Endothelial cell of umbilical vein (primary cell): ENCODE results near the gene SLC41A3. TPM values are rescaled to one million over a fixed set of nuclear protein-coding genes. Genes with fewer than 3 reads are reported as not detected.

Experiments
- BruUV-seq: library from RNA; stranded (reverse); fragments of 400-500 nt; replicated peaks from 2 replicates; lab custom pipeline; 2021; lab: Mats Ljungman, UMichigan
- CTCF ChIA-PET: fragments of 300-600, 350-600 bp; sonication (Branson Sonifier 250); formaldehyde crosslinking; loops from one replicate; lab custom pipeline; 2021; ENCODE audit warnings: antibody characterized with exemption, inconsistent platforms; lab: Charles Lee
- POLR2A ChIA-PET: fragments of 300-600, 350-600 bp; sonication (Branson Sonifier 250); formaldehyde crosslinking; loops from one replicate; lab custom pipeline; 2021; ENCODE audit warnings: antibody characterized with exemption, inconsistent platforms; lab: Charles Lee
- DNase-seq: peaks from one replicate; pipeline ENCODE4 v3.0.0-alpha.2; 2011; ENCODE audit warnings: low read depth, low spot score
- FAIRE-seq: peaks from 2 replicates; lab custom pipeline; 2011; peaks lifted over from hg19 to GRCh38; lab: Jason Lieb, UNC
- H2AFZ ChIP-seq: 2 replicates; pipeline ENCODE4 v1.6.0; 2012; ENCODE audit warnings: low read depth, low read length, control low read depth, inconsistent platforms
- H3K27ac ChIP-seq: 2 replicates; pipeline ENCODE4 v1.5.1; 2011; ENCODE audit warnings: low read depth, mild to moderate bottlenecking, control low read depth, low read length, moderate library complexity; ENCODE audit not compliant: insufficient read depth
- H3K27me3 ChIP-seq, 2 experiments: 2 replicates each; pipeline versions ENCODE4 v1.6.0 to v1.6.1; 2011; ENCODE audit warnings: low read length in 2 of 2, mixed read lengths in 1 of 2; ENCODE audit not compliant: control insufficient read depth in 2 of 2, insufficient read depth in 2 of 2
- H3K36me3 ChIP-seq, 2 experiments: 2 replicates in 1 of 2; 3 replicates in 1 of 2; pipeline ENCODE4 v1.5.1; 2011; ENCODE audit warnings: low read length in 2 of 2, mild to moderate bottlenecking in 1 of 2, moderate library complexity in 1 of 2; ENCODE audit not compliant: control insufficient read depth in 2 of 2, insufficient read depth in 2 of 2; ENCODE audit errors: extremely low read depth in 1 of 2
- H3K4me1 ChIP-seq: 3 replicates; pipeline ENCODE4 v1.5.1; 2011; ENCODE audit warnings: mild to moderate bottlenecking, low read length; ENCODE audit not compliant: control insufficient read depth, insufficient read depth; ENCODE audit errors: extremely low read depth
- H3K4me2 ChIP-seq: 2 replicates; pipeline ENCODE4 v1.6.1; 2011; ENCODE audit warnings: low read length, control low read depth, mixed read lengths; ENCODE audit not compliant: insufficient read depth
- H3K4me3 ChIP-seq, 3 experiments: fragments of 200-600 bp in 1 of 3; sonication (generic), shearing (Covaris generic) in 1 of 3; replicated peaks in 1 of 3; 2 replicates each; pipeline ENCODE4 v1.5.1; 2011 to 2016; ENCODE audit warnings: control low read depth in 3 of 3, low read length in 3 of 3, mild to moderate bottlenecking in 2 of 3, inconsistent platforms in 1 of 3, low read depth in 1 of 3, moderate library complexity in 1 of 3; ENCODE audit not compliant: insufficient read depth in 1 of 3
- H3K79me2 ChIP-seq: 2 replicates; pipeline ENCODE4 v1.6.0; 2012; ENCODE audit warnings: low read length, inconsistent platforms; ENCODE audit not compliant: control insufficient read depth, insufficient read depth
- H3K9ac ChIP-seq: replicated peaks from 2 replicates; pipeline ENCODE3; 2011; ENCODE audit warnings: low read length, control low read depth; ENCODE audit not compliant: insufficient read depth; ENCODE audit errors: extremely low read depth
- H3K9me1 ChIP-seq: replicated peaks from 3 replicates; pipeline ENCODE4 v1.6.0; 2011; ENCODE audit warnings: mild to moderate bottlenecking, low read length; ENCODE audit not compliant: control insufficient read depth, insufficient read depth; ENCODE audit errors: extremely low read depth
- H3K9me3 ChIP-seq: replicated peaks from 2 replicates; pipeline ENCODE4 v1.5.1; 2012; ENCODE audit warnings: low read length, inconsistent platforms; ENCODE audit not compliant: control insufficient read depth, insufficient read depth
- H4K20me1 ChIP-seq: replicated peaks from 2 replicates; pipeline ENCODE3; 2011; ENCODE audit warnings: mild to moderate bottlenecking, low read length; ENCODE audit not compliant: control insufficient read depth, insufficient read depth; ENCODE audit errors: extremely low read depth
- CTCF ChIP-seq, 2 donors: IDR thresholded peaks; 1 replicate in 1 of 2; 2 replicates in 1 of 2; pipeline ENCODE4 v1.5.1; 2011; ENCODE audit warnings: low read length in 2 of 2, mild to moderate bottlenecking in 2 of 2, moderate library complexity in 2 of 2, control low read depth in 1 of 2, inconsistent platforms in 1 of 2, low read depth in 1 of 2; ENCODE audit not compliant: insufficient read depth in 1 of 2; ENCODE audit errors: extremely low read depth in 1 of 2
- EZH2 ChIP-seq: IDR thresholded peaks from 2 replicates; pipeline ENCODE4 v1.6.1; 2012; ENCODE audit warnings: borderline replicate concordance, low read depth, mild to moderate bottlenecking, moderate library complexity, low read length, inconsistent platforms; ENCODE audit not compliant: severe bottlenecking
- FOS ChIP-seq: IDR thresholded peaks from 2 replicates; pipeline ENCODE4 v1.6.1; 2011; ENCODE audit warnings: mild to moderate bottlenecking, low read length, moderate library complexity, borderline replicate concordance; ENCODE audit not compliant: insufficient read depth
- GATA2 ChIP-seq: IDR thresholded peaks from 2 replicates; pipeline ENCODE4 v1.7.0; 2011; ENCODE audit warnings: low read depth, mild to moderate bottlenecking, moderate library complexity, mixed read lengths, low read length; ENCODE audit not compliant: insufficient read length, insufficient read depth
- JUN ChIP-seq: IDR thresholded peaks from 2 replicates; pipeline ENCODE4 v1.6.1; 2011; ENCODE audit warnings: borderline replicate concordance, low read depth; ENCODE audit not compliant: insufficient read length, insufficient read depth
- POLR2A ChIP-seq: IDR thresholded peaks from 2 replicates; pipeline ENCODE4 v1.6.1; 2012; ENCODE audit warnings: low read depth, mild to moderate bottlenecking, control low read depth, low read length
- POLR2AphosphoS5 ChIP-seq: IDR thresholded peaks from 2 replicates; pipeline ENCODE4 v1.6.1; 2012; ENCODE audit warnings: low read depth, mild to moderate bottlenecking, control low read depth, low read length, moderate library complexity; ENCODE audit not compliant: insufficient read depth
- dilution Hi-C: fragments of 300-500 bp; cut with MboI; formaldehyde crosslinking; loops from one replicate; pipeline ENCODE4 v1.15.0; 2019; ENCODE audit warnings: low sequenced_read_pairs; ENCODE audit not compliant: extremely low pct_ligation_motif_present
- intact Hi-C: fragments of 100-400 bp; cut with micrococcal nuclease; formaldehyde crosslinking; loops from one replicate; pipeline ENCODE4 v1.10.0; 2022
- polyA plus RNA-seq, 4 experiments: library from polyadenylated mRNA; depleted of rRNA in 3 of 4; stranded (reverse) in 3 of 4; unstranded in 1 of 4; fragments of >200 nt; gene quantifications; 2 replicates each; pipeline versions ENCODE4 v1.2.1 to v1.2.3, GENCODE V29; 2011 to 2012; ENCODE audit warnings: missing spikeins in 1 of 4
- total RNA-seq: library from RNA; stranded (reverse); gene quantifications from 2 replicates; pipeline ENCODE4 v1.2.3, GENCODE V29; 2021
- TF ChIP-seq, protein P1 (sequence below): IDR thresholded peaks from 2 replicates; pipeline ENCODE4 v1.6.1; 2011; ENCODE audit not compliant: insufficient read depth, insufficient read length

SLC41A3 gene
- total and polyA plus RNA-seq, 2 donors (not counting 3 experiments of a cell fraction or from before 2014, with no cell fraction given), result 52.5 to 118 TPM

DNA sequence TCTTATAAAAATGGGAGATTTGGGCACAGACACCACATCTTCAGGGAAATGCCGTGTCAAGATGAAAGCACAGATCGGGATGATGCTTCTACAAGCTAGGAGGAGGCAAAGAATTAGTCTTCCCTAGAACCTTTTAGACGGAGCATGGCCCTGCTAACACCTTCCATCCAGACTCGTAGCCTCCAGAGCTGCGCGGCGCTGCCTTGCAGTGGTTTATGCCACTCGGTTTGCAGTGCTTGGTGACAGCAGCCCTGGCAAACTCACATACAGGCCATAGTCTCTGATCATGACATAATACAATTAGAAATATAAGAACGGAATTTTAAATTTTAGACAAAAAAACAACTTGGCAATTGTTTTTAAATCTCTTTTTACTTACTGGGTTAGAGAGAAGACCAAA lies 37.1 kb upstream of the SLC41A3 start:
- Histone ChIP-seq H3K4me3 (no peak overlapping the region), H3K9ac (no peak overlapping the region), H3K36me3 (no peaks in the 10 kb centered on the region), H3K4me2 (no peak overlapping the region), H3K9me1 (no peaks in the 10 kb centered on the region), H3K27me3 (peaks cover 3 to 4% of the 10 kb centered on the region in 2 experiments), H3K9me3 (no peaks in the 10 kb centered on the region), H3K79me2 (no peaks in the 10 kb centered on the region), H2AFZ (no peak overlapping the region), H4K20me1 (no peaks in the 10 kb centered on the region), H3K4me1 (no peaks in the 10 kb centered on the region), H3K27ac (no peak overlapping the region)
- intact Hi-C loops, result no loop called here
- DNase-seq, result no peak
- TF ChIP-seq JUN (no peak), EZH2 (no peak), CTCF (IDR thresholded peaks at IDR 0.05; ENCODE audit: extremely low read depth in 1 of 2, insufficient read depth in 1 of 2, low read depth in 1 of 2, low read length in 2 of 2) (no peak), GATA2 (no peak), FOS (no peak), POLR2AphosphoS5 (no peak), POLR2A (no peak)
- TF ChIP-seq, protein P1, sequence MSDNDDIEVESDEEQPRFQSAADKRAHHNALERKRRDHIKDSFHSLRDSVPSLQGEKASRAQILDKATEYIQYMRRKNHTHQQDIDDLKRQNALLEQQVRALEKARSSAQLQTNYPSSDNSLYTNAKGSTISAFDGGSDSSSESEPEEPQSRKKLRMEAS, result no peak
- dilution Hi-C loops, result no loop called here
- POLR2A ChIA-PET, result no interaction called here
- FAIRE-seq, result no peak
- BruUV-seq, result no TSS peak
- CTCF ChIA-PET, result no interaction called here
